Measurements from ENCODE around the gene PPP4R3A. TPM values are rescaled to one million over a fixed set of nuclear protein-coding genes. Genes with fewer than 3 reads are reported as not detected.
"Not testable (repeated sequence)": the region's sequence is repeated elsewhere in the genome, so short reads cannot be mapped to it uniquely, and the experiment has no call there.

The PPP4R3A gene
- total RNA-seq, 1 experiment from 2014 or later, result 39.9 TPM

DNA sequence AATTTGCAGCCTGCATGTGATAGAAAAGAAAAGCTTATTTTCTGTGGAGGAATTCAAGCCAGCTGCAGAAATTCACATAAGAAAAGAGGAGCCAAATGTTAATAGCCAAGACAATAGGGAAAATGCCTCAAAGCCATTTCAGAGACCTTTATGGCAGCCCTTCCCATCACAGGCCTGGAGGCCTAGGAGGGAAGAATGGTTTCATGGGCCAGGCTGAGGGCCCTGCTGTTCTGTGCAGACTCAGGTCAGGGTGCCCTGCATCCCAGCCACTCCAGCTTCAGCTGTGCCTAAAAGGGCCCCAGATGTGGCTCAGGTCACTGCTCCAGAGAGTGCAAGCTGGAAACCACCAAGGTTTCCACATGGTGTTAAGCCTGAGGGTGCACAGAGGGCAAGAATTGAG, 71.3 kb downstream of the PPP4R3A start:
- DNase-seq (ENCODE audit: low read depth), result no peak

DNA sequence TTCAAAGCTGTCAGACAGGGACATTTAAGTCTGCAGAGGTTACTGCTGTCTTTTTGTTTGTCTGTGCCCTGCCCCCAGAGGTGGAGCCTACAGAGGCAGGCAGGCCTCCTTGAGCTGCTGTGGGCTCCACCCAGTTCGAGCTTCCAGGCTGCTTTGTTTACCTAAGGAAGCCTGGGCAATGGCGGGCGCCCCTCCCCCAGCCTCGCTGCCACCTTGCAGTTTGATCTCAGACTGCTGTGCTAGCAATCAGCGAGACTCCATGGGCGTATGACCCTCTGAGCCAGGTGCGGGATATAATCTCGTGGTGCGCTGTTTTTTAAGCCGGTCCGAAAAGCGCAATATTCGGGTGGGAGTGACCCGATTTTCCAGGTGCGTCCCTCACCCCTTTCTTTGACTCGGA, 73.8 kb downstream of the PPP4R3A start:
- not testable (repeated sequence) for DNase-seq (ENCODE audit: low read depth)

DNA sequence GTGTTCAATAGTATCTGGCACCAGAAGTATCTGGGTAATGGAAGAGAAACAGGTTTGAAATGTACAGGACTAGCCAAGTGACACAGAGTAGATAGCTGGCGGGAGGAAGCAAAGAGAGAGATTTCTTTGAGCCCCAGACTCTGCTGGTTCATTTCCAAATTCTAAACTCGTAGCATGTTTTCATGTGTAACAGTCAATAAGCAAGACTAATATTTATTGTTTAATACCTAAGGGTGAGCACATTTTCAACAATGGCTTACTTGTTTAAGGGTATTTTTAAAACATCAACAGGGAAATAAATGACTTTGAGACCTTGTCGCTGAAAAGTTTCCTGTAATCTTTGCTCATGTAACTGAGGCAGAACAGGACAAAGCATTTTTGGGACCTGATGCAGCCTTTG, 80.7 kb downstream of the PPP4R3A start:
- DNase-seq (ENCODE audit: low read depth), result no peak

DNA sequence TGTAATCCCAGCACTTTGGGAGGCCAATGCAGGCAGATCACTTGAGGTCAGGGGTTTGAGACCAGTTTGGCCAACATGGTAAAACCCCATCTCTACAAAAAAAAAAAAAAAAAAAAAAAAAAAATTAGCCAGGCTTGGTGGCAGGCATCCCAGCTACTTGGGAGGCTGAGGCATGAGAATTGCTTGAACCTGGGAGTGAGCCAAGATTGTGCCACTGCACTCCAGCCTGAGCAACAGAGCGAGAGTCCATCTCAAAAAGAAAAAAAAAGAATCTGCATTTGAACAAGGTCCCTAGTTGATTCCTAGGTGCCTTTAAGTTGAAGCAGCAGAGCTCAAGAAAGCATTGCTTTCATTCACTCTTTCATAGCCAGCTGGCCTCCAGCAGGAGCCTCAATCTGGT, 81.2 kb downstream of the PPP4R3A start:
- DNase-seq (ENCODE audit: low read depth), result not testable (repeated sequence)

DNA sequence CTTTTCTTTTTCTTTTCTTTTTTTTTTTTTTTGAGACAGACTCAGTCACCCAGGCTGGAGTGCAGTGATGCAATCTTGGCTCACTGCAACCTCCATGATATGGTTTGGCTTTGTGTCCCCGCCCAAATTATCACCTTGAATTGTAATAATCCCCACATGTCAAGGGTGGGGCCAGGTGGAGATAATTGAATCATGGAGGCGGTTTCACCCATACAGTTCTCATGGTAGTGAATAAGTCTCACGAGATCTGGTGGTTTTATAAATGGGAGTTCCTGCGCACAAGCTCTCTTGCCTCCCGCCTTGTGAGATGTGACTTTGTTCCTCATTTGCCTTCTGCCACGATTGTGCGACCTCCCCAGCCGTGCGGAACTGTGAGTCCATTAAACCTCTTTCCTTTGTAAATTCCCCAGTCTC, 84.6 kb downstream of the PPP4R3A start:
- DNase-seq (ENCODE audit: low read depth), result not testable (repeated sequence)

DNA sequence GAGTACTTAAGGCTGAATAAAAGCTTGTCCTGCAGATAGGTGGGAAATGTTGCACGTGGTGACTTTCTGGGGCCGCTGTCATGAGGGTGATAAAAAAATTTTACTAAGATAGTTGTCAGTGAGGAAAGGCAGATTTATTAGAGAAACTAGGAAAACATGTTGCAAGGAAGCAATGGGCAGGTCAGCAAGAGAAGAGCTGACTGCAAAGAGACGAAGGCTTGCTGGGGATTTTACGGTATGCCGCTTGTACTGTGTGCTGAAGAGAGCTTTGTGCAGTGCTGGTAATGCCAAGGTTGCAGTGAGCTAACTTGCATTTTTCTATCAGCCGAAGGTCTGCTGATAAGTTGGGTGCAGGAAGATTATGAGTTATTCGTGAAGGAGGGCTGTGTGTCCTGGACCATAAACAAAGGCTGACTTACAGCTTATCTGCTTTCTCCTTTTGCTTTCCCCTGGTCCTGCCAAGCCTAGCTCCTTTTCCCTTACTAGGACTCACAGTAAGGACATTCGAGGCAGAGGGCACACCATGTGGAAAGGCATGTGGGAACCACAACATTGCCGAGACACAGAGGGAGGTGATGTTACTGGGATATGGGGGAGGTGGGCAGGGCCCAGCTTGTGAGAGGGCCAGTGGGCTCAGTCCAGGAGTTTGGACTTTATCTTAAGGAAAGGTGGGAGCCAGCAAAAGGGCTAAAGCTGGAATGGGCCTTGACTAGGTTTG, 85.1 kb downstream of the PPP4R3A start:
- DNase-seq (ENCODE audit: low read depth), result no peak

DNA sequence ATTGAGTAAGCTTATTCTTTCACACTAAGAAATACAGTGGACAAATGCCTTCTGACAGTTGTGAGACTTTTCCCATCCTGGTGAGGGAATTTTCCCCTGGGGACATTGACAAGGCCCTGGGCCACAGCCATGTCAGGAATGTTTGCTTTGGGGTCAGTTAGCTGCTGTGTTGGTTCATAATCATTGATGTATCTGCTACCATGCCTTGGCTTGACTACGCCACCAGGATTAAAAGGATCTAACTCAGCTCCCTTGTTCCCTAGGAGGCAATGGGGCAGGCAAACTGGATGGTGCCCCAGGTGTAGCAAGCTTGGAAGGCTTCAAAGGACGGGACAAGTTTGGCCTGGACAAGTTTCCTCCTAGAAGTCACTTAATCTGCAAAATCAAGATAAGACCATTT, 89.4 kb downstream of the PPP4R3A start:
- no peak for DNase-seq (ENCODE audit: low read depth)

DNA sequence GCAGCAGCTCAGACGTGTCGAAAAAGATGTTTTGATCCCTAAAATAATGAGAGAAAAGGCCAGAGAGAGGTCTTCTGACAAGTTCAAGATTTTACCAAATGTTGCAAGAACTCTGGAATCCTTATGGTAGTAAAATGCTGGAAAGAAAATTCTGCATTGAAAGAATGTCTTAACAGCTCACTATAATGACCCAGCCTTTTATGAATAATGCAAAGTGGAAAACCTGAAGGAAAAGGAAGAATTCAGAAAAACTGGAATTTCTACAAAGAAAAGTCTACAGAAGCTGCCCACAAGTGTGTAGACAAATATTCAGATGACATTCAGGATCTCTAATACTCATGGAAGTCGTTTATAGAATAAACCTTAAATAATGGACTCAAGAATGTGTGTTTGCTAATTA, 90.7 kb downstream of the PPP4R3A start:
- no peak for DNase-seq (ENCODE audit: low read depth)

DNA sequence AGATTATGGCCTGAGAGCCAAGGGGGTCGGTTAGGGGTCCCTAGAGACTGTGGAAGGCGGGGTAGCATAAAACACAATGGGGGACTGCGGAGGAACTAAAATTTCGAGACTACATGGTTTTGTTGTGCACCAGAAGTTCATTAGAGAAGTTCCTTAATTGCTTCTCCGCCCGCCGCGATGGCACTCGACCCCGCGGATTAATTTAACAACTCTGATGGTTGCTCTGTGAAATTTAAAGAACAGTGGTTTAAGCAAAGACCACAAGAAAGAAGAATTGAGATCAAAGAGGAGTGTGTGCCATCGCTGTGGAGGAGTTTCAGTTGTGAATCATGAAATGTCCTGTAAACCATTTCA, 91.1 kb downstream of the PPP4R3A start:
- no peak for DNase-seq (ENCODE audit: low read depth)

DNA sequence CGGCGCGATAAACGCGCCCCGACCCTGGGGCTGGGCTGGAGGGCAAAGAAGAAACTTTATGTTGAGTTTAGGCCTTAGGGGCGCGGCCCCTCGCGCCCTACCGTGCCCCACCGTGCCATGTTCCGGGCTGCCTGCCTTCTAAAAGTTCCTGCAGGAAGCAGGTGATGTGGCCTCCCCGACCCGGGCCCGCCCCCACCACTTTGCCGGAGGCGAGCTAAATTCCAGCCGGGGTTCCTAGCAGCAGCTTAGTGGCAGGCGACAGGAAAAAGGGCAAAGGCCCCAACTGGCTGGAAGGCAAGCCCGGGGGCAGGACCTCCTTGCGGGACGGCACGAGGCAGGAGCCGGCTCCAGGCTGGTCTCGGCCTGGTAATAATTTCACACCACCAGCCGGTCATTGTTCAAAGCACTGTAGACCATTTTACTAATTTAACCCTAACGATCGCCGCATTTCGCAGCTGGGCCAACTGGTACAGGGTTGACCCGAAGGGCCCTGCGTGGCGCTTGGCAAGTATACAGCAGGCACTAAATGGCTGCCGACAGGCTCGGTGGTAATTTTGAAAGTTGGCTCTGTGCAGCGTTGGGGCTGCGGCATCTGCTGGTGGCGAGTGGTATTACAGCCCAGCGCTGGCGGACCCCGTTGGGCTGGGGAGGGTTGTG, 91.6 kb downstream of the PPP4R3A start:
- peak; percentile 41 for DNase-seq (ENCODE audit: low read depth)

DNA sequence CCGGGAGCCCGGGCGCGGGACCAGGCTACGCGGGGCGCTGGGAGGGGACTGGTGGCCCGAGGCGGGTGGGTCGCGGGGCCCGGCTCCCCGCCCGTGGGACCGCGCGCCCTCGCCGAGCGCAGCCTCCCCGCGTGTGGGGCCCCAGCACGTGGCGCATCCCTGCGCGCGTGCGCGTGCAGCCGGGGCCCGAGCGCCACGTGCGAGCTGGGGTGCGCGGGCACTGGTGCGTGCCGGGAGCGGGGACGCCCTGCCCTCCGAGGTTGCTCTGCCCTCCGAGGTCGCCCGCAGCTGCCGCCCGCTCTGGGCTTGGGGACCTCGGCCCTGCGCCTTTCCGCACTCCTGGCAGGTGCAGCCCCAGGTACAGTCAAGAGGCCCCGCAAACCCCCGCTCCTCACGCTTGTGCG, 92.1 kb downstream of the PPP4R3A start:
- DNase-seq (ENCODE audit: low read depth), result no peak

DNA sequence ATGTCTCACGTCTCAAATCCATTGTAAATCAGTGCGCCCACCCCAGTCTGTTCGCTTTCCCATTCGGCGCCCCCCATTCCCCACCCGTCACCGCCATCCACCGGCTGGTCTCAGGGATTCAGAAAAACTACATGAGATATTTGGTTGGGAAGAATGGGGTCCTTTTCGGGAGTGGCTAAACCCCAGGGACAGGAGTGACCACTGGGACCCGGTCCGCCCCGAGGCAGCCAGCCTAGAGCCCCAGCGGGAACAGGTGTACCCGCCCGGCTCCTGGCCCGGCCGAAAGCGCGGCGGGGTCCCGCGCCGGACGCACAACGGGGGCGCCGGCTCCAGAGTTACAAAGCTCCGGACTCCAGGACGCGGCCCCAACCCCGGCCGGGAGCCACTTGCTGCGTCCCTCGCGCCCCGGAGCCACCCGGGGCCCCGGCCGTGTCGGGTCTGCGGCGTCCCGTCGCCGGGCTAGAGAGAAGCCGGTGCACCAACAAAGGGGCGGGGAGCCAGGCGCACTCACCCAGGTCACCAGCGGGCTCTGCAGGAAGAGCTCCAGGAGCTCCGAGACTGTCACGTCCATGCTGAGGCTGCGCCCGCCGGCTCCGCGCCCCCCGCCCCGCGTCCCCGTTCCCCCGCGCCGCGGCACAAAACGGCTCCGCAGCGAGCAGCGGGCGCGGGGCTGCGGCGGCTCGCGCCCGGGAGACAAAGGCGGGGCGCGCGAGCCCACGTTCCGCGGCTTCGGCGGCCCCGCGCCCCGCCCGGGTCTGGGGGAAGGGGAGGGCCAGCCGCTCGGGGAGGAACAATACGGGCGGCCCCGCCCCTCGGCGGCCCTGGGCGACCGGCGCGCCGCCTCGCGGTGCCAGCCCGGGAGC, 92.8 kb downstream of the PPP4R3A start, which contains the start of gene CCDC88C:
CCDC88C (minus strand) TSS at position 701 of the 863 bp plus-strand sequence; CDS start at position 571, 130 bp downstream.
- peak; percentile 48 for DNase-seq (ENCODE audit: low read depth)

DNA sequence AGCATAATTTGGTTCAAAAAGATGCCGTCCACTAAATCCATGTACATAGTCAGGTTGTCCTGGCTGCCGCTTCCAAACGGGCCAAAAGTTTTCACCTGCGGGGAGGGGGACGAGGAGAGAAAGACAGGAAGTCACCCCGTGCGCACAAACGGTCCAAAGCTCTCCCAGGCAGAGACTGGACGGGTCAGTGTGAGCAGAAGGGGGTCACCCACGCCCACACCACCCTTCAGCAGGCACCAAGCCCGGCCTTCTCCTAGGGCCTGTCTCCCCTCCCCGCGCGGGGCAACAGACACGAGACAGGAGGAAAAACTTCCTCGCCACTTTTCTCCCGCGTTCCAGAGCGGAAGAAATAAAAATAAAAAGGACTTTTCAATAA, 93.4 kb downstream of the PPP4R3A start:
- no peak for DNase-seq (ENCODE audit: low read depth)

DNA sequence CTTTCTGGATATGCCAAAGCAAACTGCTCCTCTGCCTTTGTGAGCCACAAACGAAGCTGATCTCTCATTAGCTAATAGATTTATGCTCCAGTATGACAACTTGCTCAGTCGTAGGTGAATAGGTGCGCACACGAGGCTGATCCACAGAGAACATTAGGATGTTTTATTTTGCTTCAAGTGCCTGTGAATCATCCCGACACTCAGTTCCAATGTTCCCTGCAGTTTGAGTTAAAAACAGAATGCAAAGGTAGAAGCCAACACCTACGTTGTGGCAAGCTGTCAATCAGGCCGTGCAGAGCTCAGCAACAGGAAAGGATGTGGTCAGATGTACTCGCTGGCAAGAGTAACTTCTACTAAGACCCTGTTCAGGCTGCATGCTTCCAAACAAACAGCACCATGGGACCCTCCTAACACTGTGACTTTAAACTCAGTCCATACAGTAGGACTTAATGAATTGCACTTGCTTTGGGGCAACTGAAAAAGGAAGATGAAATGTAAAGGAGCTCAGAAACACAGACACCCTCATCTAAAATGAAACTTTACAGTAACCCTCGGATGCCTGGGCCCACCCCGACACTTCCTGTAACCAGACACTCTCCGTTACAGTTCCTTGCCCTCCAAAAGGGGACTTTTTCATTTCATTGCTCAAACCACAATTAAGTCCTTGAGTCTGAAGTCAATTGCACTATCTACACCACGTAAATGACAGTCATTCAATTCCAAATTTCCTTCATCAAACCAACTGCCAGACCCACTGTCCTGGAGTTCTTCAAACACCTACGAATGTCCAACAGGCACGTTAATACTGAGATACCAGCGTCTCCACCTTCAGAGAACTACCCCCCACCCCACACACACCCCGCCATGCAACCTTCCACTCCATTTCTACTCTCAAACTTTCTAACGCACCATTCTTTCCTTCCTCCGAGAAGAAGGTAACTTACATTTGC, 94.0 kb downstream of the PPP4R3A start:
- DNase-seq (ENCODE audit: low read depth), result no peak

DNA sequence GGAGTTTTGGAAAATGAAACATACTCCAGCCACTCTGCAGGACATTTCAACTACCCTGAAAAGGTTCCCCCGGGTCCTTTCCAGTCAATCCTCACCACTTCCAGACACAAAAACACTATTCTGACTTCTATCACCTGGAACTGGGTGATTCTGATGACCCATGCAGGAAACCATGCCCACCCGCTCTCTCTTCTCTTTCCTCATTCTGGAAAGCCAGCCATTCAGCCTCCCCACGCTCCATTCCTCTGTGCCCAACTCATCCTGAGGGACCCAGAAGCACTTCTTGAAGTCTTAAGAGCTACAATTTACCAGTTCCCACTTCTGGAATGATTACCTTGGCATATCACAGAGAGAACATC, 95.7 kb downstream of the PPP4R3A start:
- DNase-seq (ENCODE audit: low read depth), result no peak

DNA sequence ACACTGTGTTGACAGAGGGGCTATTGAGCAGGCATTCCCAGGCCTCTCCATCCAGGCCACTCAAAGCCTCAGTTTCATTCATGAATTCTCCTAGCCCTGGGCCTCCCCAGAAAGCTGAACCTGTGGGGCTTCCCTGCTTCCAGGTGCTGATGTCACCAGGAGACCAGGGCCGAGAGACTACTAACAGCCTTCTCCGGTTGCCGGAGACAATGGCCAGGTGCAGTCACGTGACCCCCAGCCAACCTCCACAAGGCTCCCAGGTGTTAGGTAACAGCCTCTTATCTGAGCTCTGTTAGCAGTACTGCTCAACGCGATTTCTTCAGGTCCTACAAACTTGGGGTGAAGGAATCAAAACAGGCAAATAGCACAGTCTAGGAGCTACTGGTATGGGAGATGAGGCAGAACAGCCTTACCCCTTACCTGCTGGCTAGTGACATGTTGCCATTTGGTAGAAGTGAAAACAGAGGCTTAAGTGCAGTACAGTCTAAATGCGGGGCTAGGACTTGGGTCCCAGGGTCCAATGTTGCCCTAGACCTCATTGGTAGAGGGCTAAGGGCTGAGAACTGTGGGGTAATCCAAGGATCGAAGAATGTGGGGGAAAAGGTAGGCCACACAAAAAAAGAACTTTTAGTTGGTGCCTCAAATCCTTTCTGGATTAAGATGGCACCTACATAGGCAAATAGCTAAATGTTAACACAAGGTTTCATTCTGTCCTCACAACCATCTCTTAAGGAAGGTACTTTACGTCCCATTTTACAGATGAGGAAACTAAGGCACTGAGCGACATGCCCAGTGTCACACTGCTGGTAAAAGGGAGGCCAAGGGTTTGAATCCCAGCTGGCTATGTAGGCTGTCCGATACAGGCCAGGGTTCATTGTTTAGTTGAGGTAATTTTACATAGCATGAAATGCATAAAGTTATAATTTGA, 96.3 kb downstream of the PPP4R3A start:
- DNase-seq (ENCODE audit: low read depth), result no peak

DNA sequence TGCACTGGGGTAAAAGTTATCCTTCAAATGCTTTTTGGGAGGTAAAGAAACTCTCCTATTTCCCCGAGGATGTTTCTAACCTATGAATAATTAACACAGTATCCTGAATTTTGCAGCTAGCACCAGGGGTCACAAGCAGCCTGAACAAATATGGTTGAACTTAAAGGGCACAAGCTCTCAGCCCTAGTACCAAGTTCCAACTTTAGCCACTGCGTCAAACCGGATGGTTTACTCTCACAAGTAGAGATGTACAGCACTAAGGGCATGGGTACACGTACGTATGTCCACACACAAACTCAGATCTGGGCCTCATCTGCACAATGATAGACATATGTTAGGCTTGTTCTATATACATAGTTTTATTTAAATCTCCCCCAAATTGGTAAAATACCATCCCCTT, 97.2 kb downstream of the PPP4R3A start:
- DNase-seq (ENCODE audit: low read depth), result no peak

DNA sequence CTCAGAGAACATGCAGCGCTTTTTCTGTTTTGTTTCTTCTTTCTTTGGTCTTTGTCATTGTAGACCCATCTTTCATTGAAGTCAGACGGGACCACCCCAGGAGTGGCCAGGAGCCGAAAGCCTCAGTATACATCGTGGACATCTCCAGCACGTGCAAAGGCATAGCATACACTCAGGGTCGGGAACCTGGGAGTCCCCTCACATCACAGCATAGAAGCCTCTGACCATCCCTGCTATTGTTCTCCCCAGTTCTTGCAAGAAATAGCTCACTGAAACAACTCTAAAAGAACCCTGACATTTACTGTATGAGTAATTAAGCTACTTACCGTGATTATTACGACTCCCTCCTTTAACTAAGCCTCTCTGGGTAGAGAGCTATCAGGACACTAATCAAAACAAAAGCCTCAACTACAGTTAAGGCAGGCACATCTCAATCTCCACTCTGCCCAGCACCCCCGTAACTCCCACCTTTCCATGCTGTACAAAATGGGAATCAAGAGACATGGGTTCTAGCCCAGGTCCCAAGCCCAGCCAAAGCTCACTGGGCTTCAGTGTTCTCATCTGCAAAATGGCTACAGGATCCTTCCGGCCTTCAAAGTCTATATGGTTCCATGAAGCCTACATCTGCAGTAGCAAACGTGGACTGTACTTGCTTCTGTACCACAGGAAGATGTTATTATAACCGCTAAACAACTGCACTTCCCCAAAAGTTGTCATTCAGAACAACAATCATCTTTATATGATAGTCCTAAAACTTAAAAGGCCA, 99.2 kb downstream of the PPP4R3A start:
- no peak for DNase-seq (ENCODE audit: low read depth)

DNA sequence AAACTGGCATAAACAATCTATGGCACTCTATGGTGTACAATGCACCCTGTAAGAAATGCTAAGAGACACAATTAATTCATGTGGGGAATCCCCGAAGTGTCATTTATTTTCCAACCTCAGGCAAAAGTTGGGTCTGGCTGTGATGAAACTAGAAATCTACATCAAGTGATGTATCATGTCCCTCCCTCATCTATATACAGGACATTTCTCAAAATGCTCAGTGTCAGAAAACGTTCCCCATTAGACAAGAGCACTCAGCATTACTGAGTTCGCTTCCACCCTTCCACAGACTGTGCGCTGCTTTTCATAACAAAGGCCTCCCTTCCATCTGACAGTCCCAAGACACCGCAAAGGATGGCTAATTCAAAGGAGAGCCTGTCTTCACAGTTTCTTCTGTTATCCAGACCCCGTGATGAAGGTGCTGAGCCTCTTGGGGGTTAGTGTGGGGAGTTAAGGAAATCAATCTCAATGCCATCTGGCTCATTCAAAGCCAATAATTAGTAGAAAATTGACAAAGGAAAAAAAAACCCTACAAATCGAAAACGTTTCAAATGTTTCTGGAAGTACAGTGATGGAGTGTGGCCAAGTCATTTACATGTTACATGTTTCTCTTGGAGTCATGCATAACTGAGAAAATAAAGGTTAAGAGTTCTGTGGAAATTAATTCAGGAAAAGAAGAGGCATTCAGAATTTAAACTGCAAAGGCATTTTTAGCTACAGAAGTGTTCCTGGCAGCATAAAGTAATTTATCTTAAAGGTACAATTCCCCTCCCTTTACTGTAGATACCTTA, 100.0 kb downstream of the PPP4R3A start:
- DNase-seq (ENCODE audit: low read depth), result no peak
